ENCODE measurements around the gene TERC. TPM values are rescaled to one million over a fixed set of nuclear protein-coding genes. Genes with fewer than 3 reads are reported as not detected.

Gene TERC
- total RNA-seq, 2 donors from 2014 or later: 126 to 132 TPM

- H3K4me1 ChIP-seq (ENCODE audit: control insufficient read depth in 1 of 2, low read depth in 2 of 2): no peaks in the 10 kb centered on the region
- no peak overlapping the region for H3K27ac ChIP-seq
- no peak for TF ChIP-seq CTCF (IDR thresholded peaks at IDR 0.05)
- peaks cover 15% of the 10 kb centered on the region for H3K36me3 ChIP-seq
- DNase-seq (ENCODE audit: low spot score) (no peak), ATAC-seq (ENCODE audit: insufficient number of reproducible peaks, low FRiP score, low read depth) (no peak)
- H3K27me3 ChIP-seq (replicated peaks; ENCODE audit: insufficient read depth): no peaks in the 10 kb centered on the region
- no peaks in the 10 kb centered on the region for H3K9me3 ChIP-seq
- H3K4me3 ChIP-seq: no peak overlapping the region
These were observed 25.4 kb upstream of the TERC start for GRCh38 chr3:169790219-169790618.

- Histone ChIP-seq H3K9me3 (no peaks in the 10 kb centered on the region), H3K27ac (no peak overlapping the region), H3K4me3 (no peak overlapping the region), H3K4me1 (ENCODE audit: control insufficient read depth in 1 of 2, low read depth in 2 of 2) (no peaks in the 10 kb centered on the region), H3K27me3 (replicated peaks; ENCODE audit: insufficient read depth) (no peaks in the 10 kb centered on the region), H3K36me3 (peaks cover 24% of the 10 kb centered on the region)
- TF ChIP-seq CTCF (IDR thresholded peaks at IDR 0.05): no peak
- ATAC-seq (ENCODE audit: insufficient number of reproducible peaks, low FRiP score, low read depth) (no peak), DNase-seq (ENCODE audit: low spot score) (no peak)
These were observed 22.9 kb upstream of the TERC start for GRCh38 chr3:169787791-169788190.

- Histone ChIP-seq H3K4me3 (no peak overlapping the region), H3K4me1 (ENCODE audit: control insufficient read depth in 1 of 2, low read depth in 2 of 2) (no peaks in the 10 kb centered on the region), H3K36me3 (peaks cover 30% of the 10 kb centered on the region), H3K27ac (no peak overlapping the region), H3K9me3 (no peaks in the 10 kb centered on the region), H3K27me3 (replicated peaks; ENCODE audit: insufficient read depth) (no peaks in the 10 kb centered on the region)
- ATAC-seq (ENCODE audit: insufficient number of reproducible peaks, low FRiP score, low read depth) (no peak), DNase-seq (ENCODE audit: low spot score) (no peak)
- no peak for TF ChIP-seq CTCF (IDR thresholded peaks at IDR 0.05)
These were observed 22.3 kb upstream of the TERC start for GRCh38 chr3:169787120-169787519.

- Histone ChIP-seq H3K27me3 (replicated peaks; ENCODE audit: insufficient read depth) (no peaks in the 10 kb centered on the region), H3K4me1 (ENCODE audit: control insufficient read depth in 1 of 2, low read depth in 2 of 2) (no peaks in the 10 kb centered on the region), H3K27ac (no peak overlapping the region), H3K4me3 (no peak overlapping the region), H3K36me3 (peaks cover 63% of the 10 kb centered on the region), H3K9me3 (no peaks in the 10 kb centered on the region)
- DNase-seq (ENCODE audit: low spot score) (no peak), ATAC-seq (ENCODE audit: insufficient number of reproducible peaks, low FRiP score, low read depth) (no peak)
- no peak for TF ChIP-seq CTCF (IDR thresholded peaks at IDR 0.05)
These were observed 16.5 kb upstream of the TERC start for GRCh38 chr3:169781209-169781855.

GRCh38 chr3:169780742-169781141 lies 15.9 kb upstream of the TERC start:
- Histone ChIP-seq H3K4me3 (no peak overlapping the region), H3K27me3 (replicated peaks; ENCODE audit: insufficient read depth) (no peaks in the 10 kb centered on the region), H3K27ac (no peak overlapping the region), H3K4me1 (ENCODE audit: control insufficient read depth in 1 of 2, low read depth in 2 of 2) (peaks cover under 1 to 4% of the 10 kb centered on the region in 2 donors), H3K9me3 (no peaks in the 10 kb centered on the region), H3K36me3 (peaks cover 62% of the 10 kb centered on the region)
- DNase-seq (ENCODE audit: low spot score) (no peak), ATAC-seq (ENCODE audit: insufficient number of reproducible peaks, low FRiP score, low read depth) (no peak)
- TF ChIP-seq CTCF (IDR thresholded peaks at IDR 0.05): no peak

All from thoracic aorta (tissue), 2 donors.